Esophagus muscularis mucosa (tissue), 4 donors: ENCODE results near the gene TMEM231. TPM values are rescaled to one million over a fixed set of nuclear protein-coding genes. Genes with fewer than 3 reads are reported as not detected.

Source experiments
- DNase-seq: peaks from one replicate; pipeline ENCODE4 v3.0.0-alpha.2; 2017; ENCODE audit errors: extremely low spot score
- H3K27ac ChIP-seq, 4 donors: fragments of 200-600 bp; sonication (generic); replicated peaks in 1 of 4; 1 replicate in 3 of 4; 2 replicates in 1 of 4; pipeline ENCODE4 v1.5.1; 2016 to 2019; ENCODE audit warnings: mild to moderate bottlenecking in 1 of 4
- H3K27me3 ChIP-seq, 4 donors: fragments of 200-600 bp; sonication (generic); one replicate each; pipeline versions ENCODE4 v1.5.1 to v1.6.0; 2016 to 2019
- H3K36me3 ChIP-seq, 4 donors: fragments of 200-600 bp; sonication (generic); one replicate each; pipeline ENCODE4 v1.5.1; 2016 to 2019
- H3K4me1 ChIP-seq, 4 donors: fragments of 200-600 bp; sonication (generic); one replicate each; pipeline ENCODE4 v1.5.1; 2016 to 2019
- H3K4me3 ChIP-seq, 4 donors: fragments of 200-600 bp; sonication (generic); 1 replicate in 2 of 4; 2 replicates in 2 of 4; pipeline ENCODE4 v1.5.1; 2016 to 2019; ENCODE audit warnings: mild to moderate bottlenecking in 4 of 4, moderate library complexity in 1 of 4
- H3K9me3 ChIP-seq, 4 donors: fragments of 200-600 bp; sonication (generic); 1 replicate in 3 of 4; 2 replicates in 1 of 4; pipeline ENCODE4 v1.5.1; 2016 to 2019
- EP300 ChIP-seq: sonication (generic); formaldehyde crosslinking; IDR thresholded peaks from one replicate; pipeline ENCODE4 v1.6.1; 2017; ENCODE audit warnings: antibody characterized with exemption
- POLR2A ChIP-seq: fragments of 450-650 bp; IDR thresholded peaks from one replicate; pipeline ENCODE4 v1.6.1; 2017; ENCODE audit warnings: antibody characterized with exemption, moderate library complexity, mild to moderate bottlenecking, low read depth
- POLR2AphosphoS5 ChIP-seq, 2 donors: sonication (generic); formaldehyde crosslinking; IDR thresholded peaks; one replicate each; pipeline ENCODE4 v1.6.1; 2017; ENCODE audit warnings: antibody characterized with exemption in 2 of 2
- WGBS: methylation state at CpG from one replicate; pipeline ENCODE4 v1.1.5; 2018; 5-methylcytosine and 5-hydroxymethylcytosine counted together
- intact Hi-C: fragments of 100-400 bp; cut with DNase I; formaldehyde crosslinking; loops from one replicate; pipeline ENCODE4 v1.15.1; 2023
- total RNA-seq, 4 donors: library from RNA; depleted of rRNA; stranded (reverse); fragments of >200 nt; gene quantifications; one replicate each; pipeline versions ENCODE4 v1.1.0 to v1.2.1, GENCODE V29; 2016
- TF ChIP-seq, protein P1 (sequence below), 3 experiments: fragments of 200-600 bp in 2 of 3; fragments of 450-650 bp in 1 of 3; sonication (generic) in 2 of 3; IDR thresholded peaks; one replicate each; pipeline ENCODE4 v1.5.1; 2017 to 2019; ENCODE audit warnings: antibody characterized with exemption in 3 of 3, mild to moderate bottlenecking in 2 of 3, moderate library complexity in 1 of 3

TMEM231 gene
- total RNA-seq, 4 donors from 2014 or later, result 6.8 to 15.5 (median 10.5) TPM

- peaks cover 36 to 57% (median 51%) of the 10 kb centered on the region in 4 donors for H3K36me3 ChIP-seq
- intact Hi-C loops, result loop anchor here (5.0 kb wide), 1 partner anchor 51 kb away; no protein-coding TSS in a partner anchor
- 85% methylated on average over 4 of the region's 4 CpGs for WGBS
- H3K4me1 ChIP-seq, result peaks cover 64 to 74% (median 68%) of the 10 kb centered on the region in 4 donors
- H3K9me3 ChIP-seq, result no peaks in the 10 kb centered on the region
- no peaks in the 10 kb centered on the region for H3K27me3 ChIP-seq
- TF ChIP-seq POLR2A, result no peak
- no peak for TF ChIP-seq POLR2AphosphoS5 (IDR thresholded peaks at IDR 0.05)
- peak overlapping the region in 1 of 4 donors; percentile 95 for H3K4me3 ChIP-seq
- DNase-seq, result no peak
- no peak overlapping the region for H3K27ac ChIP-seq
These were observed 11.9 kb upstream of the TMEM231 start for GRCh38 chr16:75567911-75568310.

DNA sequence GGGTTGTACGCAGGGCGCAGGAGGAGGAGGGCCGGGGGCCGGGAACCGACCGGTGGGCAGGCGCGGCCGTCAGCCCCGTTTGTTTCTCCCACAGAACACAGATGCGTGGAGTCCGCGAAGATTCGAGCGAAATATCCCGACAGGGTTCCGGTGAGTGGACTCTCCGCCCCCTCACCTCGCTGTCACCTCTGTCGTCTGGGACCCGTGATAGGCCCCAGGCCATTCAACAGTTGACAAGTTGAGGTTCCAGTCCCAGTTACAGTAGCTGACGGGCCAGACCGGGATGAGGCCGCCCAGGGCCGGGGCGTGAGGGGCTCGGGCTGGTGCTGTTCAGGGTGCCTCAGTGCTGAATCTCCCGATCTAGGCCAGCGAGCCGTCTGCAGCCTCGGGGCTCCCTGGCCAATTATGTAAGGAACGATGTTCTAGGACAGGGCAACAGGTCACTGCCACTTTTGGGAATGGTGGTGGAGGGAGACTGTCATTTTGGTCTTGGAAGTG lies 10.8 kb upstream of the TMEM231 start:
- peaks cover 52 to 65% (median 60%) of the 10 kb centered on the region in 4 donors for H3K4me1 ChIP-seq
- H3K27me3 ChIP-seq, result no peaks in the 10 kb centered on the region
- DNase-seq, result no peak
- H3K27ac ChIP-seq, result peak overlapping the region; percentile 73 to 82 (median 74)
- peak overlapping the region; percentile 71 to 100 (median 92) for H3K4me3 ChIP-seq
- no peak for TF ChIP-seq POLR2AphosphoS5 (IDR thresholded peaks at IDR 0.05)
- TF ChIP-seq, protein P1, sequence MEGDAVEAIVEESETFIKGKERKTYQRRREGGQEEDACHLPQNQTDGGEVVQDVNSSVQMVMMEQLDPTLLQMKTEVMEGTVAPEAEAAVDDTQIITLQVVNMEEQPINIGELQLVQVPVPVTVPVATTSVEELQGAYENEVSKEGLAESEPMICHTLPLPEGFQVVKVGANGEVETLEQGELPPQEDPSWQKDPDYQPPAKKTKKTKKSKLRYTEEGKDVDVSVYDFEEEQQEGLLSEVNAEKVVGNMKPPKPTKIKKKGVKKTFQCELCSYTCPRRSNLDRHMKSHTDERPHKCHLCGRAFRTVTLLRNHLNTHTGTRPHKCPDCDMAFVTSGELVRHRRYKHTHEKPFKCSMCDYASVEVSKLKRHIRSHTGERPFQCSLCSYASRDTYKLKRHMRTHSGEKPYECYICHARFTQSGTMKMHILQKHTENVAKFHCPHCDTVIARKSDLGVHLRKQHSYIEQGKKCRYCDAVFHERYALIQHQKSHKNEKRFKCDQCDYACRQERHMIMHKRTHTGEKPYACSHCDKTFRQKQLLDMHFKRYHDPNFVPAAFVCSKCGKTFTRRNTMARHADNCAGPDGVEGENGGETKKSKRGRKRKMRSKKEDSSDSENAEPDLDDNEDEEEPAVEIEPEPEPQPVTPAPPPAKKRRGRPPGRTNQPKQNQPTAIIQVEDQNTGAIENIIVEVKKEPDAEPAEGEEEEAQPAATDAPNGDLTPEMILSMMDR (IDR thresholded peaks at IDR 0.05), result no peak
- no peak for TF ChIP-seq POLR2A
- no peak for TF ChIP-seq EP300
- H3K36me3 ChIP-seq, result peaks cover 26 to 46% (median 40%) of the 10 kb centered on the region in 4 donors
- WGBS, result 9% methylated on average over 6 of the region's 32 CpGs
- intact Hi-C loops, result loop anchor here (5.0 kb wide), 1 partner anchor 50 kb away; no protein-coding TSS in a partner anchor
- no peaks in the 10 kb centered on the region for H3K9me3 ChIP-seq

GRCh38 chr16:75566040-75566757 lies 10.1 kb upstream of the TMEM231 start, which contains the start of gene GABARAPL2:
Gene GABARAPL2, plus strand, starts transcription at chr16:75566379. Its CDS starts 108 bp downstream, at chr16:75566487.
- Histone ChIP-seq H3K36me3 (peaks cover 25 to 40% (median 34%) of the 10 kb centered on the region in 4 donors), H3K4me3 (peak within 1 kb of the TSS; percentile 71 to 100 (median 92)), H3K27ac (peak within 1 kb of the TSS; percentile 73 to 82 (median 74)), H3K4me1 (peaks cover 46 to 59% (median 54%) of the 10 kb centered on the region in 4 donors), H3K9me3 (no peaks in the 10 kb centered on the region), H3K27me3 (no peaks in the 10 kb centered on the region)
- no peak for DNase-seq
- intact Hi-C loops, result loop anchor here (5.0 kb wide), 1 partner anchor 49 kb away; no protein-coding TSS in a partner anchor
- TF ChIP-seq POLR2A, result peak; percentile 46
- TF ChIP-seq, protein P1 (IDR thresholded peaks at IDR 0.05), result peak in 1 of 3 experiments; percentile 20
- TF ChIP-seq POLR2AphosphoS5 (IDR thresholded peaks at IDR 0.05), result peak; percentile 90 to 95
- no peak for TF ChIP-seq EP300
- WGBS, result 1% methylated on average over 7 of the region's 69 CpGs

GRCh38 chr16:75565640-75566039 lies 9.6 kb upstream of the TMEM231 start:
- H3K36me3 ChIP-seq, result peaks cover 21 to 35% (median 28%) of the 10 kb centered on the region in 4 donors
- 25% methylated on average over 15 of the region's 15 CpGs for WGBS

GRCh38 chr16:75559564-75560372 lies 3.7 kb upstream of the TMEM231 start:
- intact Hi-C loops, result loop anchor here (10.0 kb wide), 1 partner anchor 85 kb away; the partner anchor contains the start of genes KARS1 and TERF2IP
- WGBS, result 64% methylated on average over 10 of the region's 10 CpGs
- no peak for DNase-seq
- TF ChIP-seq, protein P1 (IDR thresholded peaks at IDR 0.05), result no peak
- no peak for TF ChIP-seq POLR2A
- no peak for TF ChIP-seq EP300
- no peak for TF ChIP-seq POLR2AphosphoS5 (IDR thresholded peaks at IDR 0.05)
- H3K9me3 ChIP-seq, result no peaks in the 10 kb centered on the region
- H3K4me3 ChIP-seq, result no peak overlapping the region
- H3K27me3 ChIP-seq, result no peaks in the 10 kb centered on the region
- no peaks in the 10 kb centered on the region for H3K36me3 ChIP-seq
- no peak overlapping the region for H3K27ac ChIP-seq
- H3K4me1 ChIP-seq, result peaks cover 8 to 18% (median 15%) of the 10 kb centered on the region in 4 donors

More at GRCh38 chr16:75565640-75566039, 9.6 kb upstream of the TMEM231 start:
- no peak for TF ChIP-seq POLR2A
- H3K27ac ChIP-seq, result peak overlapping the region; percentile 73 to 82 (median 74)
- no peaks in the 10 kb centered on the region for H3K27me3 ChIP-seq
- intact Hi-C loops, result loop anchor here (5.0 kb wide), 1 partner anchor 48 kb away; no protein-coding TSS in a partner anchor
- peak overlapping the region; percentile 71 to 100 (median 92) for H3K4me3 ChIP-seq
- no peaks in the 10 kb centered on the region for H3K9me3 ChIP-seq
- no peak for DNase-seq
- peaks cover 45 to 54% (median 49%) of the 10 kb centered on the region in 4 donors for H3K4me1 ChIP-seq
